Suppressor macrophage treated with lipopolysaccharide for 1 hour (primary cell): Measurements from ENCODE around the gene EFEMP1.
"Not testable (repeated sequence)": the region's sequence is repeated elsewhere in the genome, so short reads cannot be mapped to it uniquely, and the experiment has no call there.

Experiments used
- DNase-seq, 3 donors: peaks; one replicate each; pipeline ENCODE4 v3.0.0-alpha.2; 2020 to 2022

The EFEMP1 gene

DNA sequence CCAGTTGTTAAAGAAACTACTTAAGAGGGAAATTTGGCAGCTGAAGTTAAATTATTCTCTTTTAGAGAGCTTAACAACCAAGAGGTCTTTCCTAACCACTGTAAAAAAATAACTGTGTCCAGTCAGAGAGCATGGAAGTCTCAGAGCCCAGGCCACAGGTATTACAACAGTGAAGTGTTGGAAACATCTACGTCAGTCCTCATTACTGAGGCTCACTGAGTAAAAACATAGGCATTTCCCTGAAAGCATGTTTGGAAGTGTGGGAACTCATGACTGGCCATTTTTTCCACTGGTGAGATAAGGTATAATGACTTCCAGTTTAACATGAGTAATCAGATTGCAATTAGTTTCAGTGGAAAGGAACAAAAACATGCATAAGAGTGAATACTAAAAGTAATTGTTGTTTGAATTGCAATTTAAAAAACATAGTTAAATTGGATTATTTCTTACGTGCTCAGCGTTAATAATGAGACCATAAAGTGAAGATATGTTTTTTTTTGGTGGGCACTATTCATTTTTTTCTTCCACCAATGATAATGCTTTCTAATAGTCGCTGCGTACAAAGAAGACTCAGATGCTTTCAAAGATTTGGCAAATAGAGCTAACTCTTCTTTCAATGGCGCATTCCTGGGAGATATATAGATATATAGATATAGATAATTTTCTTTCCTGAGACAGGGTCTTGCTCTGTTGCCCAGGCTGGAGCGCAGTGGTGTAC is 60.8 kb downstream of the EFEMP1 start:
- peak in 2 of 3 donors; percentile 12 to 31 for DNase-seq

DNA sequence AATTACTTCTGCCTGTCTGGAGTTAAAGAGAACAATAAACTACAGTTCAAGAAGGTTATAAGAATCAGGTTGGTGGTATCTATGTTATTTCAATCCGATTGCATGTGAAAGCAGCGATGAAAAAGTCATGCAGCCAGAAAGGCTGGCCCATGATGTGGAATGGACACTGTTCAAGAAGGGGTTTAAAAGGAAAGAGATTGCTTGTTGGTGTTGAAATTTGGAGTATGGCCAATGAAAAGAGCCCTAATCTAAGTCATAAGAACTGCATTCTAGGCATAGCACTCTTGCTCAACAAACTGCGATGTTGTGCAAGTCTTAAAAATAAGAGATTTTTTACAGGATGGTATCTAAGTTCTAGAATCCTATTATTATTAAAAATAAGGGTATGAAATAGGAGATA is 61.3 kb downstream of the EFEMP1 start:
- DNase-seq = peak in 2 of 3 donors; percentile 6 to 25

GRCh38 chr2:55861733-55862132 is 61.8 kb downstream of the EFEMP1 start:
- DNase-seq = no peak

DNA sequence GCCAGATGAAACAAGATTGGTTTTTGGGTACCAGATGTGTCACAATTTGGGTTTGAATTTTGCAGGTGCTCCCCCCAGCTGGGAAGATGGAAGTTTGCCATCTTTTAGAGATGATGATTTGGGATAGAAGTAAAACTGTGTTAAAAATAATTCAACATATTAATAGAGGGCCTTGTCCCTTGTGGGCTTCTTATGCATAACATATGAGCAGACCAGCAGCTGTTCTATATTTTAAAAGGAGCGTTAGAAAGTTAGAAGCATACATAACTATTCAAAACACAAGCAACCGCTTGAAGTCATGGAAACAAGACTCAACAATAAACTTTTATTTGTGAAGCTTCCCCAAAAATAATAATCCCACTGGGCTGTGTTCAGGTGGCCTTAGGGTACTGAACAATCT is 62.8 kb downstream of the EFEMP1 start:
- DNase-seq = no peak

DNA sequence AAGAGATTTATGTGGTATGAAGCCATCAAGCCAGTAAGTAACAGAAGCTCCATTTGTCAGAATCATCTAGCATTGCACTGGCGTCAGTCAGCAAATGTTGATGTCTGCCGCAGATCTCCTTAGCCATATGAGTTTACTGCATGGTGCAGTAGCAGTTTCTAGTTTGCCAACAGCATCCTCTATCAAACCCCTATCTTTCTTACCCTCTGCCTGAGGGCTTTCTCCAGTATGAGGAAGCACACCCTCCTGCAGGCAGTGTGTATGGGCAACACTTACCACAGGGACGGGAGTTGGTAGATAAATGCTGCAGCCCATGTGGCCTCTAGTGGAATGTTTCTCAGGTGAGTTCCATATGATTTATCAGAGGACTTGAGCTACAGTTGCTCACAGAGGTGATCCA is 63.7 kb downstream of the EFEMP1 start:
- DNase-seq = no peak

- DNase-seq = no peak
Measured at GRCh38 chr2:55857766-55858165, 65.8 kb downstream of the EFEMP1 start.

DNA sequence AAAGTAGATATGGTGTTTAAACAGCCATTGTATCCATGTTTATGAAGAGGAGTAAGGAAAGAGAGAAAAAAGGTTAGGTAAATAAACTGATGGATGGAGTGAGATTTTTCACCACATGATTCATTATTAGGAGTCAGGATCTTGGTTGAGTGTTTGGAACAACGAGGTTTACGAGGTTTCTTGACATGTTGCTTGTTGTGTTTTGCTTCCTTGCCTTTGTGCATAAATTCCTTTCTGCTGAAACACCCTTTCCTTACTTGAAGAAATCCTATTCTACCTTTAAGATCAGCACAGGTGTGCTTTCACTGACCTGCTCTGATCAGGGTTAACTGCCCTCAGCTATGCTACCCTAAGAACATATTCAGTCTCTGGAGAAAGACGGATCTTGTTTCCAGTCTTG is 66.6 kb downstream of the EFEMP1 start:
- DNase-seq = no peak

DNA sequence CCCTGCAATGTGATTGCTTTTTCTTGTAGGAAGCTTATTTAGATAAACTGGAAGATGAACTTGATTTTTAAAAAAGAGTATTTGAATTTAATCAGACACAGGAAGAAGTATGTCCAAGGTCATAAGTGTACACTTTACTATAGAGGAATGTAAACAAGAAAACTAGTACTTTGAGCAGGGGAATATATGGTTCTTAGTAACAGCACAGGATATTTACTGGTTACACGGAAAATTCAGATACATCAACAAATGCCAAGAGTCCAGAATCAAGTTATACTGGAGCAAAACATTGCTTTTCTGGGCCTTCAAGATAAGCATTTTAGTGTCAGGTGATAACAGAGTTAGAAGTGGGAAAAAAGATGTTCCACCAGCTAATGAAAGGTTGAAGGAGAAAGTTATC is 75.5 kb downstream of the EFEMP1 start:
- DNase-seq = no peak

- no peak for DNase-seq
Measured at GRCh38 chr2:55846426-55846825, 77.2 kb downstream of the EFEMP1 start.

- peak in 2 of 3 donors; percentile 18 to 29 for DNase-seq
Measured at GRCh38 chr2:55844986-55845385, 78.6 kb downstream of the EFEMP1 start.

- no peak for DNase-seq
Measured at GRCh38 chr2:55843994-55844345, 79.6 kb downstream of the EFEMP1 start.

DNA sequence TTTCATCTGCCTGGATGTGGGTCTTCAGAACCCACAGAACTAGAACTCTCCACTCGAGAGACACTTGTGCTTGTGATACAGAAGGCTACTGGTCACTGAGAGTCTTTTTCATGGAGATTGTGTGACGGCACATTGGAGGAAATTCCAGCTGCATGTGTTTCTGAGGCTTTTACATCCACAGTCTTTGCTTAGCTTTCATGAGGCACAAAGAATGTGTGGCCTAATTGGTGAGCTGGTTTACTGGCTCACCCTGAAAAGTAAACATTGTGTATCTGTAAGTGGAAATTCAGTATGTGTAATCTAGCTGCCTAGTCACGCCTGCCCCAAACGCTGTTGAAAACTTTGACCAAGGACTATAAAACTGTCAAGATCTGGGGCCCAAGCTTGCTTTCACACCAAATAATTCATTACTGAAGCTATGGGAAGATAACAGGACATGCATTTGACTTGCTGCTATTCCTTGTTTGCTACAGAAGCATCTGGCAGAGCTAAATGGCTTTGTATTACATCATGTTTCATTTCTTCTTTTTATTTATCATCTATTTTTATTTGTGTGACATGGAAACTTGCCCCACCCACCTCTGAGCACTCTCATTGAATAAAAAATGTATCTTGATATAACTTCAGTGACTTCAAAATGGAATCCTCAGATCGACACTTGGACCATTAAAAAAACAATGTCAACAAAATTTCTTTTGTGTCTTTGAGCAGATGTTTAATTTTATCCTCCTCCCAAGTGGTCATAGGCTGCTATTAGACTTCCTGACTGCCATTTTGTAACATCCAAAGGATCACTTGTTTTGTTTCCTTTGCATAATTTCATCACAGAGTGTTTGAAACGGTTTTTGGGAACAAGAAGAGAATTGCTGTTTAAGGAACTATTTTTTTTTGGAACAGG is 80.2 kb downstream of the EFEMP1 start:
- peak in 1 of 3 donors; percentile 12 for DNase-seq

DNA sequence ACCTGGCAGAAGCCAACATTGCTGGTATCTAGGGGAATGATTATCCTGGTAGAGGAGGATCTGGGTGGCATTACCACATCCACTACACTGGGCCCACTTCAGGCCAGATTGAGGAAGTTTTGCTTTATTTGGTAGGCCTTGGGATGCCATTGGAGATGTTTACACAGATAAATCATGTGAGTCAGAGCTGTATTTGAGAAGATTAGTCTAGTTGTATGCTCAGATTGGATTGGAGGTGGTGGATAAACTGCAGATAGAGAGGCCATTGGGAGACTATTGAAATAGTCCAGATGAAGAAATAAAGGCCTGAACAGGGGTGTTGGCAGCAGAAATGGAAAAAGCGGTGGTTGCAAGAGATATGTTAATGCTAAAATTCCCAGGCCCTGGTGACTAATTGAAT is 81.5 kb downstream of the EFEMP1 start:
- no peak for DNase-seq

DNA sequence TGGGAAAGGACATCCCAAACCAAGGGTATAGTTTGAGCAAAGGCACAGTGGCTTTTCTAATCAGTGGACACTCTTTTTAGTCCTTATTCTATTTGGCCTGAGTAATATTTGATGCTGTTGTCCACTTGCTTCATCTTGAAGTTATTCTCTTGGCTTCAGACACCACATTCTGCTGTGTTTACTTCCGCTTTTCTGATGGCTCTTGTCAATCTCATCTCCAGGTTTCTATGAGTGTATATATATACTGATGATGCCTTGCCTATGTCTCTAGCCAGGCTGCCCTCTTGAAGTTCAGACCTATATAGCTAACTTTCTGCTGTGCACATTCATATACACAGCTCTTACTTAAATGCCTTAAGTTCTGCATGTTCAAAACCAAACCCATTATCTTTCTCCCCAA is 83.1 kb downstream of the EFEMP1 start:
- DNase-seq = no peak

DNA sequence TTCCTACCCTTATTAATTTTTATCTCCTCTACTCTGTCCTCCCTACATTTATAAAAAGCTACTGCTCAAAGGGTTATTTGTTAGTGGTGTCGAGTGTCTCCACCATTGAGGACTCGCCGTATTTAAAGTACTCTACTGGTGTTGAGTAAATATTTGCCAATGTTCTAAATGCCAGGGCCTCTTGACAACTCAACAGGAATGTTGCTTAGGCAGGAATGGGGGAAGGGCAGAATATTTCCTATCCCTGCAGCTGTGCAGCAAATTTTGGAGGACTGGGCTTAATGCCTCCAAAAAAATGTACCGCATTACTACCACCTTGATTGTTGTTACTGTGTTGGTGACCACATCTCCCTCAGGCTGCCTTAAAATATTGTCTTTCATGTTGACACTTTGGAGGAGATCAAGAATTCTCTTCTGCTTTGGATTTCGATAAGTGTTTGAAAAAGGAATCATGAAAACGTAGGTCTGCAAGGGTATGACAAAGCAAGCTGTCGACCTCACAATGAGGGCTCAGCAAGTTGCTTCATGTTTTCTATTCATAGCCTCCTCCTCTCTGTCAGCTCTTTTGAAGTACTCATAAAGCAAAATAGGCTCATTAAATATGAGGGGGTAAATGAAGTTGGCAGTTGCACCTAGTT is 84.3 kb downstream of the EFEMP1 start:
- DNase-seq = no peak

GRCh38 chr2:55838653-55839052 is 84.9 kb downstream of the EFEMP1 start:
- DNase-seq = no peak

DNA sequence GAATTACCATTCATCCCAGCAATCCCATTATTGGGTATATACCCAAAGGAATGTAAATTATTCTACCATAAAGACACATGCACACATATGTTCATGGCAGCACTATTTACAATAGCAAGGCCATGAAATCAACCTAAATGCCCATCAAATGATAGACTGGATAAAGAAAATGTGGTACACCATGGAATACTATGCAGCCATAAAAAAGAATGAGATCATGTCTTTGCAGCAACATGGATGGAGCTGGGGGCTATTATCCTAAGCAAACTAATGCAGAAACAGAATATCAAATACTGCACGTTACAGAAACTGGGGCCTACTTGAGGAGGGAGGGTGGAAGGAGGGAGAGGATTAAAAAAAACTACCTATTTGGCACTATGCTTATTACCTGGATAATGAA is 85.5 kb downstream of the EFEMP1 start:
- not testable (repeated sequence) for DNase-seq

- DNase-seq = no peak
Measured at GRCh38 chr2:55837073-55837472, 86.5 kb downstream of the EFEMP1 start.

DNA sequence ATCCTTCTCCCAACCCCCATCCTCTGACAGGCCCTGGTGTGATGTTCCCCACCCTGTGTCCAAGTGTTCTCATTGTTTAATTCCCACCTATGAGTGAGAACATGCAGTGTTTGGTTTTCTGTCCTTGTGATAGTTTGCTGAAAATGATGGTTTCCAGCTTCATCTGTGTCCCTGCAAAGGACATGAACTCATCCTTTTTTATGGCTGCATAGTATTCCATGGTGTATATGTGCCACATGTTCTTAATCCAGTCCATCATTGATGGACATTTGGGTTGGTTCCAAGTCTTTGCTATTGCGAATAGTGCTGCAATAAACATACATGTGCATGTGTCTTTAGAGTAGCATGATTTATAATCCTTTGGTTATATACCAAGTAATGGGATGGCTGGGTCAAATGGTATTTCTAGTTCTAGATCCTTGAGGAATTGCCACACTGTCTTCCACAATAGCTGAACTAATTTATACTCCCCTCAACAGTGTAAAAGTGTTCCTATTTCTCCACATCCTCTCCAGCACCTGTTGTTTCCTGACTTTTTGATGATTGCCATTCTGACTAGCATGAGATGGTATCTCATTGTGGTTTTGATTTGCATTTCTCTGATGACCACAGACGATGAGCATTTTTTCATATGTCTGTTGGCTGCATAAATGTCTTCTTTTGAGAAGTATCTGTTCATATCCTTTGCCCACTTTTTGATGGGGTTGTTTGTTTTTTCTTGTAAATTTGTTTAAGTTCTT is 91.7 kb downstream of the EFEMP1 start:
- not testable (repeated sequence) for DNase-seq

GRCh38 chr2:55827855-55828254 is 95.7 kb downstream of the EFEMP1 start:
- no peak for DNase-seq

- DNase-seq = not testable (repeated sequence)
Measured at GRCh38 chr2:55827428-55827827, 96.2 kb downstream of the EFEMP1 start.

- DNase-seq = no peak
Measured at GRCh38 chr2:55826246-55826645, 97.3 kb downstream of the EFEMP1 start.

- DNase-seq = no peak
Measured at GRCh38 chr2:55824551-55825096, 99.0 kb downstream of the EFEMP1 start.
